NCI-H446 treated with DMSO at 0.1 percent for 48 hours (cell line): ENCODE results near the gene CPNE1.

Experiments
- DNase-seq: peaks from one replicate; lab custom pipeline; 2025; lab: John Stamatoyannopoulos, UW

Gene CPNE1

GRCh38 chr20:35653893-35654292, 10.8 kb downstream of the CPNE1 start:
- no peak for DNase-seq

- DNase-seq: no peak
Observed at GRCh38 chr20:35653430-35653734, 11.3 kb downstream of the CPNE1 start.

GRCh38 chr20:35652641-35653429, 11.9 kb downstream of the CPNE1 start:
- DNase-seq: no peak

- no peak for DNase-seq
Observed at GRCh38 chr20:35651958-35652357, 12.7 kb downstream of the CPNE1 start.

GRCh38 chr20:35650632-35651031, 14.1 kb downstream of the CPNE1 start:
- no peak for DNase-seq

GRCh38 chr20:35648836-35649235, 15.9 kb downstream of the CPNE1 start:
- DNase-seq: no peak

GRCh38 chr20:35644806-35645205, 19.9 kb downstream of the CPNE1 start:
- DNase-seq: no peak

- no peak for DNase-seq
Observed at GRCh38 chr20:35643045-35643444, 21.7 kb downstream of the CPNE1 start.

- no peak for DNase-seq
Observed at GRCh38 chr20:35641743-35642142, 23.0 kb downstream of the CPNE1 start.

GRCh38 chr20:35640724-35641123, 24.0 kb downstream of the CPNE1 start:
- DNase-seq: no peak

GRCh38 chr20:35638751-35639150, 25.9 kb downstream of the CPNE1 start:
- DNase-seq: no peak

- DNase-seq: no peak
Observed at GRCh38 chr20:35637276-35637675, 27.4 kb downstream of the CPNE1 start.

- DNase-seq: no peak
Observed at GRCh38 chr20:35636095-35636494, 28.6 kb downstream of the CPNE1 start.

- no peak for DNase-seq
Observed at GRCh38 chr20:35635652-35636051, 29.0 kb downstream of the CPNE1 start.

GRCh38 chr20:35632539-35633115, 32.1 kb downstream of the CPNE1 start:
- DNase-seq: no peak

- no peak for DNase-seq
Observed at GRCh38 chr20:35630636-35631035, 34.1 kb downstream of the CPNE1 start.

- DNase-seq: no peak
Observed at GRCh38 chr20:35629427-35630145, 35.1 kb downstream of the CPNE1 start.

GRCh38 chr20:35627121-35627520, 37.6 kb downstream of the CPNE1 start:
- no peak for DNase-seq

- DNase-seq: no peak
Observed at GRCh38 chr20:35626386-35627001, 38.2 kb downstream of the CPNE1 start.

GRCh38 chr20:35625584-35626385, 38.9 kb downstream of the CPNE1 start:
- DNase-seq: no peak

- no peak for DNase-seq
Observed at GRCh38 chr20:35621560-35621946, 43.1 kb downstream of the CPNE1 start.
